Skeletal muscle tissue (tissue), 4 donors: ENCODE results near the gene UBQLNL. TPM values are rescaled to one million over a fixed set of nuclear protein-coding genes. Genes with fewer than 3 reads are reported as not detected.

Source experiments
- H3K27ac ChIP-seq: one replicate; pipeline ENCODE4 v1.7.0; 2013; ENCODE audit warnings: mild to moderate bottlenecking, low read depth, low read length, inconsistent platforms
- H3K27me3 ChIP-seq, 3 donors: one replicate each; pipeline ENCODE4 v1.7.0; 2013; ENCODE audit warnings: low read length in 3 of 3; ENCODE audit not compliant: control insufficient read depth in 3 of 3, insufficient read depth in 3 of 3
- H3K36me3 ChIP-seq, 3 donors: one replicate each; pipeline ENCODE4 v1.7.0; 2013; ENCODE audit warnings: low read length in 3 of 3; ENCODE audit not compliant: control insufficient read depth in 3 of 3, insufficient read depth in 3 of 3
- H3K4me1 ChIP-seq, 3 donors: one replicate each; pipeline ENCODE4 v1.7.0; 2013; ENCODE audit warnings: low read length in 3 of 3, mild to moderate bottlenecking in 3 of 3; ENCODE audit not compliant: control insufficient read depth in 3 of 3, insufficient read depth in 3 of 3
- H3K4me3 ChIP-seq, 3 donors: one replicate each; pipeline ENCODE4 v1.7.0; 2013; ENCODE audit warnings: low read length in 3 of 3
- H3K9ac ChIP-seq, 3 donors: one replicate each; pipeline ENCODE4 v1.7.0; 2013; ENCODE audit warnings: low read length in 3 of 3, mild to moderate bottlenecking in 3 of 3, moderate library complexity in 2 of 3, low read depth in 1 of 3
- H3K9me3 ChIP-seq, 3 donors: one replicate each; pipeline ENCODE4 v1.7.0; 2013; ENCODE audit warnings: low read length in 3 of 3; ENCODE audit not compliant: control insufficient read depth in 3 of 3
- total RNA-seq: library from RNA; depleted of rRNA; stranded (reverse); fragments of >200 nt; gene quantifications from one replicate; pipeline ENCODE4 v1.2.3, GENCODE V29; 2014
- donor health status: Osteomylitis.

Gene UBQLNL, protein sequence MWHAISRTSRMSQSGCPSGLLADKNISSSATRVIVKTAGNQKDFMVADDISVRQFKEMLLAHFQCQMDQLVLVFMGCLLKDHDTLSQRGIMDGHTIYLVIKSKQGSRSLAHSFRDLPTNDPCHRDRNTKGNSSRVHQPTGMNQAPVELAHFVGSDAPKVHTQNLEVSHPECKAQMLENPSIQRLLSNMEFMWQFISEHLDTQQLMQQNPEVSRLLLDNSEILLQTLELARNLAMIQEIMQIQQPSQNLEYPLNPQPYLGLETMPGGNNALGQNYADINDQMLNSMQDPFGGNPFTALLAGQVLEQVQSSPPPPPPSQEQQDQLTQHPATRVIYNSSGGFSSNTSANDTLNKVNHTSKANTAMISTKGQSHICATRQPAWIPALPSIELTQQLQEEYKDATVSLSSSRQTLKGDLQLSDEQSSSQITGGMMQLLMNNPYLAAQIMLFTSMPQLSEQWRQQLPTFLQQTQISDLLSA
- under 0.01 TPM for total RNA-seq

- Histone ChIP-seq H3K4me3 (no peak within 1 kb of the TSS), H3K27ac (no peak within 1 kb of the TSS), H3K27me3 (no peaks in the 10 kb centered on the region), H3K9ac (no peak within 1 kb of the TSS), H3K9me3 (no peaks in the 10 kb centered on the region), H3K4me1 (no peaks in the 10 kb centered on the region), H3K36me3 (no peaks in the 10 kb centered on the region)
Observed at GRCh38 chr11:5516599-5516998, at the start of gene UBQLNL. Gene UBQLNL, minus strand, starts transcription at chr11:5516699. Its CDS starts 258 bp downstream, at chr11:5516441.

GRCh38 chr11:5564259-5565019, 47.9 kb upstream of the UBQLNL start:
- Histone ChIP-seq H3K4me3 (no peak overlapping the region), H3K9ac (no peak overlapping the region), H3K4me1 (no peaks in the 10 kb centered on the region), H3K9me3 (no peaks in the 10 kb centered on the region), H3K36me3 (no peaks in the 10 kb centered on the region), H3K27ac (no peak overlapping the region), H3K27me3 (no peaks in the 10 kb centered on the region)

- Histone ChIP-seq H3K36me3 (no peaks in the 10 kb centered on the region), H3K27ac (no peak overlapping the region), H3K9me3 (no peaks in the 10 kb centered on the region), H3K4me1 (no peaks in the 10 kb centered on the region), H3K4me3 (no peak overlapping the region), H3K9ac (no peak overlapping the region), H3K27me3 (no peaks in the 10 kb centered on the region)
Observed at GRCh38 chr11:5557751-5558150, 41.3 kb upstream of the UBQLNL start.

GRCh38 chr11:5556596-5557188, 40.2 kb upstream of the UBQLNL start:
- no peak overlapping the region for H3K4me3 ChIP-seq
- no peak overlapping the region for H3K27ac ChIP-seq
- no peaks in the 10 kb centered on the region for H3K9me3 ChIP-seq
- no peaks in the 10 kb centered on the region for H3K27me3 ChIP-seq
- H3K9ac ChIP-seq, result no peak overlapping the region
- no peaks in the 10 kb centered on the region for H3K36me3 ChIP-seq
- no peaks in the 10 kb centered on the region for H3K4me1 ChIP-seq

GRCh38 chr11:5553343-5553742, 36.8 kb upstream of the UBQLNL start:
- no peaks in the 10 kb centered on the region for H3K36me3 ChIP-seq
- no peaks in the 10 kb centered on the region for H3K9me3 ChIP-seq
- no peak overlapping the region for H3K9ac ChIP-seq
- H3K4me1 ChIP-seq, result no peaks in the 10 kb centered on the region
- no peak overlapping the region for H3K4me3 ChIP-seq
- H3K27me3 ChIP-seq, result no peaks in the 10 kb centered on the region
- no peak overlapping the region for H3K27ac ChIP-seq

- Histone ChIP-seq H3K36me3 (no peaks in the 10 kb centered on the region), H3K9me3 (no peaks in the 10 kb centered on the region), H3K4me1 (no peaks in the 10 kb centered on the region), H3K27ac (no peak overlapping the region), H3K9ac (no peak overlapping the region), H3K4me3 (no peak overlapping the region), H3K27me3 (no peaks in the 10 kb centered on the region)
Observed at GRCh38 chr11:5550440-5551095, 34.1 kb upstream of the UBQLNL start.

DNA sequence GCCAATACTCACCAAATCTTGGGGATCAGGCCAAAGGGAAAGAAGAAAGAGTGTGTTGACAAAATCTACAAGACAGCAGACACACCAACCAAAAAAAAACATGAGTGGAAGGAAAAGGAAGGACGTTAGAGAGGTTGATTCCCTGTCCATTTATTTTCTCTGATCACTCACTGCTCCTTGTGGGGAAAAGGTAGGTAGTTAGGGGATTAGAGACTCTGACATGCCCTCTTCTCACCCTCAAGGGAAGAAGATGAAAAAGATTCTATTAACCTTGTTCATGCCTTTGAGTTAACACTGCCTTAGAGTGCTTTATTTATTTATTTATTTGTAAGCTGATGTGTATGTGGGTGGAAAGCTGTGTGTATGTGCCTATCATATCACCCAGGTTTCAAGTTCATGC, 31.9 kb upstream of the UBQLNL start, which contains the start of gene OR52H1:
Gene OR52H1, minus strand, starts transcription at position 101 of the 400 bp plus-strand sequence. CDS start 3,035 bp downstream, outside the sequence.
- no peaks in the 10 kb centered on the region for H3K4me1 ChIP-seq
- no peaks in the 10 kb centered on the region for H3K27me3 ChIP-seq
- H3K9ac ChIP-seq, result no peak within 1 kb of the TSS
- no peaks in the 10 kb centered on the region for H3K9me3 ChIP-seq
- no peak within 1 kb of the TSS for H3K27ac ChIP-seq
- no peaks in the 10 kb centered on the region for H3K36me3 ChIP-seq
- H3K4me3 ChIP-seq, result no peak within 1 kb of the TSS

DNA sequence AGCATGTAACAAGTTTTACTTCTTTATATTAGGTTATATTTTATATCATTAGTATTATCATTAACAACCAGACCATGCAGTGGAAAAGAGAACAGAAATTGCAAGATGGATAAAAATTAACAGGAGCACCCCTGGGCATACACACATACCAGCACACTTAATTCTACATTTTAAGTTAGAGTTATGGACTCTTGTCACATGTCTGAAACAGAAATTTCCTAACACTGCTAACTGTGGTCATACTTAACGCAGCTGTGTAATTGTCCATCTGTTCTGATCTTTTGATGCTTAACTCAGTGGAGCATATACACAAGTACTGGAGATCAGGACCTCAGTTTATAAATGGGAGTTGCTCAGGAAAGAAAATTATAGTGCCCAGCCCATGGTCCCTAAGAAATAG, 31.5 kb upstream of the UBQLNL start:
- Histone ChIP-seq H3K36me3 (no peaks in the 10 kb centered on the region), H3K9me3 (no peaks in the 10 kb centered on the region), H3K4me3 (no peak overlapping the region), H3K9ac (no peak overlapping the region), H3K27me3 (no peaks in the 10 kb centered on the region), H3K4me1 (no peaks in the 10 kb centered on the region), H3K27ac (no peak overlapping the region)

- no peaks in the 10 kb centered on the region for H3K27me3 ChIP-seq
- no peak overlapping the region for H3K9ac ChIP-seq
- H3K4me1 ChIP-seq, result no peaks in the 10 kb centered on the region
- no peaks in the 10 kb centered on the region for H3K36me3 ChIP-seq
- H3K9me3 ChIP-seq, result no peaks in the 10 kb centered on the region
- no peak overlapping the region for H3K4me3 ChIP-seq
- H3K27ac ChIP-seq, result no peak overlapping the region
Observed at GRCh38 chr11:5546457-5546856, 30.0 kb upstream of the UBQLNL start.
